Activated naive CD8-positive, alpha-beta T cell (primary cell): Measurements from ENCODE around the gene DLK2.
"Not testable (repeated sequence)": the region's sequence is repeated elsewhere in the genome, so short reads cannot be mapped to it uniquely, and the experiment has no call there.

ENCODE experiments used
- H3K27ac Mint-ChIP-seq: one replicate; pipeline ENCODE4 v1.8.0; 2021; ENCODE audit warnings: mixed read lengths
- H3K27me3 Mint-ChIP-seq: one replicate; pipeline ENCODE4 v1.8.0; 2021; ENCODE audit warnings: mixed read lengths
- H3K36me3 Mint-ChIP-seq: one replicate; pipeline ENCODE4 v1.8.0; 2021; ENCODE audit warnings: mixed read lengths
- H3K4me1 Mint-ChIP-seq: one replicate; pipeline ENCODE4 v1.8.0; 2021; ENCODE audit warnings: low read depth, mixed read lengths
- H3K4me3 Mint-ChIP-seq: one replicate; pipeline ENCODE4 v1.8.0; 2021; ENCODE audit warnings: mild to moderate bottlenecking, mixed read lengths
- H3K9me3 Mint-ChIP-seq: one replicate; pipeline ENCODE4 v1.8.0; 2021; ENCODE audit warnings: low read depth, mixed read lengths

Gene DLK2

GRCh38 chr6:43432009-43432945, 23.1 kb downstream of the DLK2 start:
- Mint-ChIP-seq H3K9me3 (no peaks in the 10 kb centered on the region), H3K36me3 (peaks cover 3% of the 10 kb centered on the region), H3K4me1 (peaks cover 14% of the 10 kb centered on the region), H3K4me3 (no peak overlapping the region), H3K27me3 (no peaks in the 10 kb centered on the region), H3K27ac (no peak overlapping the region)

- H3K4me3 Mint-ChIP-seq = peak overlapping the region; percentile 95
Measured at GRCh38 chr6:43428874-43429273, 26.5 kb downstream of the DLK2 start.

GRCh38 chr6:43428112-43428570, 27.2 kb downstream of the DLK2 start:
- no peaks in the 10 kb centered on the region for H3K9me3 Mint-ChIP-seq
- H3K36me3 Mint-ChIP-seq = peaks cover 3% of the 10 kb centered on the region
- H3K4me1 Mint-ChIP-seq = peaks cover 21% of the 10 kb centered on the region
- H3K27ac Mint-ChIP-seq = peak overlapping the region; percentile 94
- H3K27me3 Mint-ChIP-seq = no peaks in the 10 kb centered on the region
- H3K4me3 Mint-ChIP-seq = peak overlapping the region; percentile 95

More at GRCh38 chr6:43428874-43429273, 26.5 kb downstream of the DLK2 start:
- H3K4me1 Mint-ChIP-seq = peaks cover 21% of the 10 kb centered on the region
- no peaks in the 10 kb centered on the region for H3K9me3 Mint-ChIP-seq
- H3K27ac Mint-ChIP-seq = peak overlapping the region; percentile 94
- no peaks in the 10 kb centered on the region for H3K27me3 Mint-ChIP-seq
- peaks cover 3% of the 10 kb centered on the region for H3K36me3 Mint-ChIP-seq

- no peaks in the 10 kb centered on the region for H3K9me3 Mint-ChIP-seq
- peaks cover 3% of the 10 kb centered on the region for H3K36me3 Mint-ChIP-seq
- peak within 1 kb of the TSS; percentile 95 for H3K4me3 Mint-ChIP-seq
- H3K27ac Mint-ChIP-seq = peak within 1 kb of the TSS; percentile 94
- H3K4me1 Mint-ChIP-seq = peaks cover 21% of the 10 kb centered on the region
- H3K27me3 Mint-ChIP-seq = no peaks in the 10 kb centered on the region
Measured at GRCh38 chr6:43427406-43428111, 27.8 kb downstream of the DLK2 start, which contains the start of gene ABCC10. Gene ABCC10, plus strand, starts transcription at chr6:43427541. Its CDS starts 438 bp downstream, at chr6:43427979.

- H3K4me3 Mint-ChIP-seq = peak overlapping the region; percentile 95
- no peaks in the 10 kb centered on the region for H3K9me3 Mint-ChIP-seq
- peaks cover 3% of the 10 kb centered on the region for H3K36me3 Mint-ChIP-seq
- peaks cover 19% of the 10 kb centered on the region for H3K4me1 Mint-ChIP-seq
- H3K27me3 Mint-ChIP-seq = no peaks in the 10 kb centered on the region
- H3K27ac Mint-ChIP-seq = peak overlapping the region; percentile 94
Measured at GRCh38 chr6:43426928-43427405, 28.4 kb downstream of the DLK2 start.

GRCh38 chr6:43425083-43425482, 30.3 kb downstream of the DLK2 start:
- H3K9me3 Mint-ChIP-seq, H3K36me3 Mint-ChIP-seq, H3K4me3 Mint-ChIP-seq, H3K27ac Mint-ChIP-seq, H3K27me3 Mint-ChIP-seq: not testable (repeated sequence)
- H3K4me1 Mint-ChIP-seq = peaks cover 19% of the 10 kb centered on the region

GRCh38 chr6:43421831-43422230, 33.5 kb downstream of the DLK2 start:
- no peaks in the 10 kb centered on the region for H3K27me3 Mint-ChIP-seq
- no peaks in the 10 kb centered on the region for H3K36me3 Mint-ChIP-seq
- H3K4me3 Mint-ChIP-seq = no peak overlapping the region
- H3K9me3 Mint-ChIP-seq = no peaks in the 10 kb centered on the region
- H3K27ac Mint-ChIP-seq = no peak overlapping the region
- H3K4me1 Mint-ChIP-seq = peaks cover 4% of the 10 kb centered on the region

- Mint-ChIP-seq H3K9me3 (no peaks in the 10 kb centered on the region), H3K27ac (no peak overlapping the region), H3K27me3 (no peaks in the 10 kb centered on the region), H3K36me3 (no peaks in the 10 kb centered on the region), H3K4me1 (no peaks in the 10 kb centered on the region), H3K4me3 (no peak overlapping the region)
Measured at GRCh38 chr6:43420012-43420709, 35.2 kb downstream of the DLK2 start.

- no peaks in the 10 kb centered on the region for H3K4me1 Mint-ChIP-seq
- H3K27me3 Mint-ChIP-seq = no peaks in the 10 kb centered on the region
- no peaks in the 10 kb centered on the region for H3K9me3 Mint-ChIP-seq
- H3K36me3 Mint-ChIP-seq = no peaks in the 10 kb centered on the region
- no peak overlapping the region for H3K27ac Mint-ChIP-seq
- H3K4me3 Mint-ChIP-seq = no peak overlapping the region
Measured at GRCh38 chr6:43416935-43417334, 38.4 kb downstream of the DLK2 start.

GRCh38 chr6:43415275-43415674, 40.1 kb downstream of the DLK2 start:
- H3K27me3 Mint-ChIP-seq, H3K27ac Mint-ChIP-seq, H3K4me1 Mint-ChIP-seq, H3K4me3 Mint-ChIP-seq, H3K9me3 Mint-ChIP-seq, H3K36me3 Mint-ChIP-seq: not testable (repeated sequence)

GRCh38 chr6:43413002-43413401, 42.3 kb downstream of the DLK2 start:
- H3K9me3 Mint-ChIP-seq = no peaks in the 10 kb centered on the region
- no peaks in the 10 kb centered on the region for H3K4me1 Mint-ChIP-seq
- H3K4me3 Mint-ChIP-seq = no peak overlapping the region
- H3K27ac Mint-ChIP-seq = no peak overlapping the region
- peaks cover 2% of the 10 kb centered on the region for H3K27me3 Mint-ChIP-seq
- no peaks in the 10 kb centered on the region for H3K36me3 Mint-ChIP-seq

GRCh38 chr6:43412541-43412940, 42.8 kb downstream of the DLK2 start:
- no peaks in the 10 kb centered on the region for H3K4me1 Mint-ChIP-seq
- H3K27ac Mint-ChIP-seq = no peak overlapping the region
- no peaks in the 10 kb centered on the region for H3K36me3 Mint-ChIP-seq
- no peaks in the 10 kb centered on the region for H3K9me3 Mint-ChIP-seq
- H3K27me3 Mint-ChIP-seq = peaks cover 2% of the 10 kb centered on the region
- H3K4me3 Mint-ChIP-seq = no peak overlapping the region

- H3K9me3 Mint-ChIP-seq, H3K4me3 Mint-ChIP-seq, H3K36me3 Mint-ChIP-seq, H3K4me1 Mint-ChIP-seq, H3K27ac Mint-ChIP-seq, H3K27me3 Mint-ChIP-seq: not testable (repeated sequence)
Measured at GRCh38 chr6:43410776-43411175, 44.6 kb downstream of the DLK2 start.

- Mint-ChIP-seq H3K4me1 (no peaks in the 10 kb centered on the region), H3K27ac (no peak overlapping the region), H3K4me3 (no peak overlapping the region), H3K27me3 (peaks cover 4% of the 10 kb centered on the region), H3K36me3 (peaks cover 4% of the 10 kb centered on the region), H3K9me3 (no peaks in the 10 kb centered on the region)
Measured at GRCh38 chr6:43408259-43408658, 47.1 kb downstream of the DLK2 start.

- Mint-ChIP-seq H3K27me3 (peaks cover 4% of the 10 kb centered on the region), H3K27ac (no peak overlapping the region), H3K36me3 (peaks cover 4% of the 10 kb centered on the region), H3K4me3 (no peak overlapping the region), H3K9me3 (no peaks in the 10 kb centered on the region), H3K4me1 (no peaks in the 10 kb centered on the region)
Measured at GRCh38 chr6:43407296-43407695, 48.1 kb downstream of the DLK2 start.
